LHCN-M2 (cell line): ENCODE results near the gene CERS2. TPM values are rescaled to one million over a fixed set of nuclear protein-coding genes. Genes with fewer than 3 reads are reported as not detected.

ENCODE experiments used
- total RNA-seq: library from RNA; depleted of rRNA; stranded (reverse); fragments of >200 nt; gene quantifications from 2 replicates; pipeline ENCODE4 v1.2.3, GENCODE V29; 2014; rRNA removed

CERS2 gene
- total RNA-seq, 1 experiment from 2014 or later, result 197 TPM

Other genes starting within 250 kb of the CERS2 start
- gene CTSS, start 209.1 kb downstream of the CERS2 start, total RNA-seq, result 5.6 and 6.1 TPM in 2 replicates
- 1.7 and 1.8 TPM in 2 replicates for gene CTSK, start 166.6 kb downstream of the CERS2 start, total RNA-seq
- 25.6 and 34.7 TPM in 2 replicates for gene ARNT, start 98.2 kb downstream of the CERS2 start, total RNA-seq
- gene CTXND2, start 87.7 kb downstream of the CERS2 start, total RNA-seq, result not detected in 2 replicates
- 18.1 and 25.6 TPM in 2 replicates for gene SETDB1, start 48.5 kb downstream of the CERS2 start, total RNA-seq
- gene ANXA9, start 7.5 kb upstream of the CERS2 start, total RNA-seq, result not detected in 2 replicates
- 3.8 and 9.2 TPM in 2 replicates for gene MINDY1, start 32.1 kb upstream of the CERS2 start, total RNA-seq
- 7.6 and 9.1 TPM in 2 replicates for gene PRUNE1, start 33.6 kb upstream of the CERS2 start, total RNA-seq
- gene BNIPL, start 61.8 kb upstream of the CERS2 start, total RNA-seq, result 0.06 and 0.32 TPM in 2 replicates
- 4.7 and 5.3 TPM in 2 replicates for gene C1orf56, start 72.9 kb upstream of the CERS2 start, total RNA-seq
- gene CDC42SE1, start 84.8 kb upstream of the CERS2 start, total RNA-seq, result 71.2 and 85.9 TPM in 2 replicates
- 16.9 and 17.2 TPM in 2 replicates for gene MLLT11, start 85.6 kb upstream of the CERS2 start, total RNA-seq
- gene GABPB2, start 95.9 kb upstream of the CERS2 start, total RNA-seq, result 6.3 and 7.1 TPM in 2 replicates
- 2.1 and 3.8 TPM in 2 replicates for gene SEMA6C, start 171.8 kb upstream of the CERS2 start, total RNA-seq
- not detected in 2 replicates for gene TNFAIP8L2, start 181.8 kb upstream of the CERS2 start, total RNA-seq
- 9.1 and 10.2 TPM in 2 replicates for gene LYSMD1, start 191.1 kb upstream of the CERS2 start, total RNA-seq
- gene SCNM1, start 191.3 kb upstream of the CERS2 start, total RNA-seq, result 25.5 and 31.9 TPM in 2 replicates
- 0.34 TPM in 1 of 2 replicates, not detected in the other for gene TMOD4, start 201.1 kb upstream of the CERS2 start, total RNA-seq
- 59.8 and 64.0 TPM in 2 replicates for gene VPS72, start 215.4 kb upstream of the CERS2 start, total RNA-seq
- gene PIP5K1A, start 223.7 kb upstream of the CERS2 start, total RNA-seq, result 48.9 and 49.7 TPM in 2 replicates